IMR-90 (cell line): ENCODE measurements around the gene SPRR1B.

ENCODE experiments used
- BHLHE40 ChIP-seq: fragments of 150-350 bp; IDR thresholded peaks from 2 replicates; pipeline ENCODE4 v1.6.1; 2016; ENCODE audit warnings: mild to moderate bottlenecking, low read depth, low read length
- CEBPB ChIP-seq: IDR thresholded peaks from 2 replicates; pipeline ENCODE4 v1.6.1; 2012; ENCODE audit warnings: low read depth, low read length, improper control_type of control experiment
- CHD1 ChIP-seq: IDR thresholded peaks from 2 replicates; pipeline ENCODE4 v1.6.1; 2012; ENCODE audit warnings: low read depth, low read length, improper control_type of control experiment
- FOS ChIP-seq: fragments of 150-350 bp; IDR thresholded peaks from 2 replicates; pipeline ENCODE4 v1.6.1; 2016; ENCODE audit warnings: low read depth, low read length
- MAFK ChIP-seq: IDR thresholded peaks from 2 replicates; pipeline ENCODE4 v1.6.1; 2012; ENCODE audit warnings: low read depth, low read length, improper control_type of control experiment
- MXI1 ChIP-seq: IDR thresholded peaks from 2 replicates; pipeline ENCODE4 v1.6.1; 2012; ENCODE audit warnings: low read depth, mild to moderate bottlenecking, low read length, moderate library complexity, borderline replicate concordance
- NFE2L2 ChIP-seq: fragments of 150-350 bp; IDR thresholded peaks from 2 replicates; pipeline ENCODE4 v1.6.1; 2016; ENCODE audit warnings: low read depth, mild to moderate bottlenecking, low read length
- POLR2A ChIP-seq: IDR thresholded peaks from 2 replicates; pipeline ENCODE4 v1.6.1; 2012; ENCODE audit warnings: mild to moderate bottlenecking, low read depth, low read length
- RAD21 ChIP-seq: IDR thresholded peaks from 2 replicates; pipeline ENCODE4 v1.6.1; 2012; ENCODE audit warnings: low read length, improper control_type of control experiment
- RFX5 ChIP-seq: IDR thresholded peaks from 2 replicates; pipeline ENCODE4 v1.8.0; 2012; ENCODE audit warnings: low read depth, mild to moderate bottlenecking, low read length, moderate library complexity
- SMC3 ChIP-seq: fragments of 150-350 bp; IDR thresholded peaks from 2 replicates; pipeline ENCODE4 v1.6.1; 2016; ENCODE audit warnings: low read depth, mild to moderate bottlenecking, antibody characterized with exemption, low read length, moderate library complexity
- TF ChIP-seq, protein P1 (sequence below): conservative IDR thresholded peaks from 2 replicates; pipeline ENCODE4 v1.5.1; 2012; ENCODE audit warnings: mild to moderate bottlenecking, low read depth, low read length, improper control_type of control experiment
- TF ChIP-seq, protein P2 (sequence below): fragments of 150-350 bp; IDR thresholded peaks from 2 replicates; pipeline ENCODE4 v1.6.1; 2017; ENCODE audit warnings: mild to moderate bottlenecking, antibody characterized with exemption, low read length, low read depth

DNA sequence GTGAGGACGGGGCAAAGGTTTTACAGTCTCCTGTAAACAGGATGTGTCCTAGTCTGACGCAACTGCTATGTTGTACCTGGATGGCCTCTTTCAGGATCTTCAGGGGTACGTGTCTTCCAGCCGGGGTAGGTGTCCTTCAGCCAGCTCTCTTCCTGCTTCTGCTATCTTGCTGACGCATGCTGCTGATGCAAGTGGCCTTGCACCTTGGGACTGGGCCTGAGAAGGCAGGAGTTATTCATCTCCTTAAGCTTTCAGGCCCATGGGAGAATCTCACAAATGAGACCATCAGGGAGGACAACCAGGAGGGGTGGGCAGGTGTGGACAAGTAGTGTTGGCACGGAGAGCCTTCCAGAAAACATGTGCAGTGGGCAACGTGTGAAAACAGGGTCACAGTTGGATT, 7.9 kb upstream of the SPRR1B start:
- TF ChIP-seq POLR2A = no peak
- no peak for TF ChIP-seq MAFK
- TF ChIP-seq, protein P1, sequence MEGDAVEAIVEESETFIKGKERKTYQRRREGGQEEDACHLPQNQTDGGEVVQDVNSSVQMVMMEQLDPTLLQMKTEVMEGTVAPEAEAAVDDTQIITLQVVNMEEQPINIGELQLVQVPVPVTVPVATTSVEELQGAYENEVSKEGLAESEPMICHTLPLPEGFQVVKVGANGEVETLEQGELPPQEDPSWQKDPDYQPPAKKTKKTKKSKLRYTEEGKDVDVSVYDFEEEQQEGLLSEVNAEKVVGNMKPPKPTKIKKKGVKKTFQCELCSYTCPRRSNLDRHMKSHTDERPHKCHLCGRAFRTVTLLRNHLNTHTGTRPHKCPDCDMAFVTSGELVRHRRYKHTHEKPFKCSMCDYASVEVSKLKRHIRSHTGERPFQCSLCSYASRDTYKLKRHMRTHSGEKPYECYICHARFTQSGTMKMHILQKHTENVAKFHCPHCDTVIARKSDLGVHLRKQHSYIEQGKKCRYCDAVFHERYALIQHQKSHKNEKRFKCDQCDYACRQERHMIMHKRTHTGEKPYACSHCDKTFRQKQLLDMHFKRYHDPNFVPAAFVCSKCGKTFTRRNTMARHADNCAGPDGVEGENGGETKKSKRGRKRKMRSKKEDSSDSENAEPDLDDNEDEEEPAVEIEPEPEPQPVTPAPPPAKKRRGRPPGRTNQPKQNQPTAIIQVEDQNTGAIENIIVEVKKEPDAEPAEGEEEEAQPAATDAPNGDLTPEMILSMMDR = no peak
- no peak for TF ChIP-seq FOS
- TF ChIP-seq, protein P2, sequence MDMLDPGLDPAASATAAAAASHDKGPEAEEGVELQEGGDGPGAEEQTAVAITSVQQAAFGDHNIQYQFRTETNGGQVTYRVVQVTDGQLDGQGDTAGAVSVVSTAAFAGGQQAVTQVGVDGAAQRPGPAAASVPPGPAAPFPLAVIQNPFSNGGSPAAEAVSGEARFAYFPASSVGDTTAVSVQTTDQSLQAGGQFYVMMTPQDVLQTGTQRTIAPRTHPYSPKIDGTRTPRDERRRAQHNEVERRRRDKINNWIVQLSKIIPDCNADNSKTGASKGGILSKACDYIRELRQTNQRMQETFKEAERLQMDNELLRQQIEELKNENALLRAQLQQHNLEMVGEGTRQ = no peak
- no peak for TF ChIP-seq MXI1
- no peak for TF ChIP-seq RAD21
- no peak for TF ChIP-seq BHLHE40
- TF ChIP-seq CEBPB = no peak
- no peak for TF ChIP-seq RFX5
- no peak for TF ChIP-seq SMC3
- no peak for TF ChIP-seq CHD1
- no peak for TF ChIP-seq NFE2L2
